ENCODE data around the gene ZNF444. TPM values are rescaled to one million over a fixed set of nuclear protein-coding genes. Genes with fewer than 3 reads are reported as not detected.

Gene ZNF444
- total and polyA plus RNA-seq, 12 donors: 7.2 to 66.3 (median 35.8) TPM

GRCh38 chr19:56177564-56178243 is 36.6 kb downstream of the ZNF444 start:
- intact Hi-C loops (cut with DNase I): no loop called here
- Histone ChIP-seq H3K27me3 (no peaks in the 10 kb centered on the region), H3K4me1 (replicated peaks in 1 of 2) (no peaks in the 10 kb centered on the region), H3K36me3 (replicated peaks in 1 of 2) (no peaks in the 10 kb centered on the region), H3K9me3 (replicated peaks in 1 of 3) (no peaks in the 10 kb centered on the region), H3K4me3 (no peak overlapping the region), H3K27ac (no peak overlapping the region)
- DNase-seq: no peak
- TF ChIP-seq, protein P1, sequence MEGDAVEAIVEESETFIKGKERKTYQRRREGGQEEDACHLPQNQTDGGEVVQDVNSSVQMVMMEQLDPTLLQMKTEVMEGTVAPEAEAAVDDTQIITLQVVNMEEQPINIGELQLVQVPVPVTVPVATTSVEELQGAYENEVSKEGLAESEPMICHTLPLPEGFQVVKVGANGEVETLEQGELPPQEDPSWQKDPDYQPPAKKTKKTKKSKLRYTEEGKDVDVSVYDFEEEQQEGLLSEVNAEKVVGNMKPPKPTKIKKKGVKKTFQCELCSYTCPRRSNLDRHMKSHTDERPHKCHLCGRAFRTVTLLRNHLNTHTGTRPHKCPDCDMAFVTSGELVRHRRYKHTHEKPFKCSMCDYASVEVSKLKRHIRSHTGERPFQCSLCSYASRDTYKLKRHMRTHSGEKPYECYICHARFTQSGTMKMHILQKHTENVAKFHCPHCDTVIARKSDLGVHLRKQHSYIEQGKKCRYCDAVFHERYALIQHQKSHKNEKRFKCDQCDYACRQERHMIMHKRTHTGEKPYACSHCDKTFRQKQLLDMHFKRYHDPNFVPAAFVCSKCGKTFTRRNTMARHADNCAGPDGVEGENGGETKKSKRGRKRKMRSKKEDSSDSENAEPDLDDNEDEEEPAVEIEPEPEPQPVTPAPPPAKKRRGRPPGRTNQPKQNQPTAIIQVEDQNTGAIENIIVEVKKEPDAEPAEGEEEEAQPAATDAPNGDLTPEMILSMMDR (IDR thresholded peaks at IDR 0.05): no peak
- TF ChIP-seq POLR2A (IDR thresholded peaks at IDR 0.05): no peak
- 42 to 79% (median 74%) methylated on average over 11 of the region's 11 CpGs for WGBS, 4 donors

- WGBS, 4 donors: 75 to 85% (median 81%) methylated on average over 17 of the region's 17 CpGs
- Histone ChIP-seq H3K4me1 (replicated peaks in 1 of 2) (no peaks in the 10 kb centered on the region), H3K27ac (no peak overlapping the region), H3K36me3 (replicated peaks in 1 of 2) (no peaks in the 10 kb centered on the region), H3K9me3 (replicated peaks in 1 of 3) (no peaks in the 10 kb centered on the region), H3K4me3 (no peak overlapping the region), H3K27me3 (no peaks in the 10 kb centered on the region)
- intact Hi-C loops (cut with DNase I): no loop called here
- TF ChIP-seq, protein P1 (IDR thresholded peaks at IDR 0.05): no peak
- no peak for TF ChIP-seq POLR2A (IDR thresholded peaks at IDR 0.05)
- DNase-seq: no peak
Measured at GRCh38 chr19:56189785-56190184, 48.7 kb downstream of the ZNF444 start.

GRCh38 chr19:56191115-56191514 is 50.0 kb downstream of the ZNF444 start:
- H3K27me3 ChIP-seq: no peaks in the 10 kb centered on the region
- 74 to 88% (median 78%) methylated on average over 5 to 7 of the region's 7 CpGs for WGBS, 4 donors
- no peak for DNase-seq
- TF ChIP-seq POLR2A (IDR thresholded peaks at IDR 0.05): no peak
- TF ChIP-seq, protein P1 (IDR thresholded peaks at IDR 0.05): no peak
- H3K9me3 ChIP-seq (replicated peaks in 1 of 3): no peaks in the 10 kb centered on the region
- H3K4me3 ChIP-seq: no peak overlapping the region
- H3K4me1 ChIP-seq (replicated peaks in 1 of 2): no peaks in the 10 kb centered on the region
- no peaks in the 10 kb centered on the region for H3K36me3 ChIP-seq (replicated peaks in 1 of 2)
- no peak overlapping the region for H3K27ac ChIP-seq
- intact Hi-C loops (cut with DNase I): no loop called here

- Histone ChIP-seq H3K9me3 (replicated peaks in 1 of 3) (no peaks in the 10 kb centered on the region), H3K36me3 (replicated peaks in 1 of 2) (no peaks in the 10 kb centered on the region), H3K4me3 (no peak overlapping the region), H3K27ac (no peak overlapping the region), H3K4me1 (replicated peaks in 1 of 2) (no peaks in the 10 kb centered on the region), H3K27me3 (no peaks in the 10 kb centered on the region)
- DNase-seq: no peak
- intact Hi-C loops (cut with DNase I): no loop called here
- TF ChIP-seq, protein P1 (IDR thresholded peaks at IDR 0.05): no peak
- no peak for TF ChIP-seq POLR2A (IDR thresholded peaks at IDR 0.05)
- WGBS, 4 donors: 79 to 88% (median 82%) methylated on average over 8 to 10 of the region's 10 CpGs
Measured at GRCh38 chr19:56191711-56192110, 50.6 kb downstream of the ZNF444 start.
